HUDEP-2 (cell line): ENCODE data around the gene C6orf47.
A peak's percentile ranks its signal among the peaks of the same experiment; 100 is the strongest.

Experiments
- DNase-seq, 76 experiments: peaks; one replicate each; lab custom pipeline; 2025; ENCODE audit not compliant: unreplicated experiment in 76 of 76; lab: John Stamatoyannopoulos, UW

Gene C6orf47

GRCh38 chr6:31615748-31616147 lies 44.8 kb downstream of the C6orf47 start:
- no peak for DNase-seq

- no peak for DNase-seq
Observed at GRCh38 chr6:31614684-31615578, 45.6 kb downstream of the C6orf47 start, which contains the start of gene AIF1. AIF1 (plus strand) TSS chr6:31615234; CDS start chr6:31615330, 96 bp downstream.

- no peak for DNase-seq
Observed at GRCh38 chr6:31614075-31614619, 46.4 kb downstream of the C6orf47 start.

GRCh38 chr6:31610968-31611367 lies 49.6 kb downstream of the C6orf47 start:
- DNase-seq, result no peak

- peak in 14 of 76 experiments; percentile 3 to 43 (median 20) for DNase-seq
Observed at GRCh38 chr6:31609519-31610406, 50.8 kb downstream of the C6orf47 start.
